HK-2 (cell line): Measurements from ENCODE around the gene TNFSF18.

Experiments
- DNase-seq: peaks from one replicate; pipeline ENCODE4 v3.0.0-alpha.2; 2018; ENCODE audit not compliant: unreplicated experiment

Gene TNFSF18

GRCh38 chr1:173039626-173040025, 11.1 kb downstream of the TNFSF18 start:
- DNase-seq = no peak

GRCh38 chr1:173038875-173039554, 11.7 kb downstream of the TNFSF18 start:
- no peak for DNase-seq

GRCh38 chr1:173024543-173024942, 26.2 kb downstream of the TNFSF18 start:
- DNase-seq = no peak

GRCh38 chr1:173023343-173023742, 27.4 kb downstream of the TNFSF18 start:
- no peak for DNase-seq

DNA sequence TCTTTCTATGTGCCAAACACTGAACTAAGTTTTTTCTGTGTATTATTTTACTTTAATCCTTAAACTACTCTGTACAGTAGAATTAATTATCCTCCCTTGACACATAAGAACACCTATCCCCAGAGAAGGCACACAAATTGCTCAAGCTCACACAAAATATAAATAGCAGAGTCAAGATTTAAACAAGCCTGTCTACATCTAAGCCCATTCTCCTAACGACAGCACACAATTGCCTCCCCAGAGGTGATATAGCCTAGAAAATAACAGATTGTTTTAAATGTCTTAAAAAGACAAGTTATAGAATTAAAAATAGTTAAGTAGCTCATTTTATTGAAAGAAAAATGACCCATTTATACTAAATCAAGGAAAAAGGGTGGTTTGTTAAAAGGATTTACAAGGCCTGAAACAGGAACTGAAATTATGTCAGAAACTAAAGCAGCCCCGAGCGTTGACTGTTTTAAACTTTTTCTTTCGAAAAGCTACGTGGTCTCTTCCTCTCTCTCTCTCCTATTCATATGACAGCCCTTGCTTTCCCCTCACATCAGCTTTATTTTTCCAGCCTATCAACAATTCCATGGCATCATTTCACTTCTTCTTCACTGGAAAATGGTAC, 30.5 kb downstream of the TNFSF18 start:
- DNase-seq = no peak

- no peak for DNase-seq
These were observed 32.9 kb downstream of the TNFSF18 start for GRCh38 chr1:173017792-173018191.

GRCh38 chr1:173016419-173016818, 34.3 kb downstream of the TNFSF18 start:
- DNase-seq = no peak

DNA sequence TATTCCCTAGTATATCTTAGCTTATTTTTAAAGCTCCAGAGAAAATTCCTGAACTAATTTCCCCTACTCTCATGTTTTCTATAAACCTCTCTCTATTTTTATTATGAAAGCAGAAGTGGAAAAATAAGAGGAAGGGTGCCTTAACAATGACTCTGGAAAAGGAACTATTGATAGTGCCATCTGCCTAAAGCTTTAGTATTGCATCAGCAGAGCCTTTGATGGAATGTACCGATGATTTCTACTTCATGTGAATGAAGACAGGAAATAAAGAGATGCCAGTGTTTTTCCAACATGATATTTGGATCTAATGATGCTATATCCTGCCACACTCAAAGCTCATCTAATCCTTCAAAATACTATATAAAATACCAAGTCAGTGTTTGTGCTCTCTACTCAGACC, 35.1 kb downstream of the TNFSF18 start:
- no peak for DNase-seq

- DNase-seq = no peak
These were observed 36.6 kb downstream of the TNFSF18 start for GRCh38 chr1:173014160-173014559.

GRCh38 chr1:173012126-173012525, 38.6 kb downstream of the TNFSF18 start:
- no peak for DNase-seq

DNA sequence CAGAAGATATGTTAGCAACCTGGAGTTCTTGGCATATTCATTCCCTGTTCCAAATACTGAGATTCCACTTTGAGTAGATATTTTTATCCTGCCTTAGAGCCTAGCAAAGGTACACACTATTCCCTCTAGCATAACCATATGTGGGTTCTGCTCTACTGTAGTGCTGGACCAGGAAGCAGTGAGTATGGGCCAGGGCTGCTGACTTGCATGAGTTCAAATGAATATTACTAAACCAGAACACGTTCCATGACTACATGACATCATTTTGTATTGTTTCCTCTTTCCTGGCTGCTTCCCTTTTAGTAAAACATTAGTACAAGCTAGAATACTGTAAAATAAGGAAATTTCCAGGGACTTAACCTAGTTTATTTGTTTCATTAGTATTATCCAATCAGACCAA, 41.1 kb downstream of the TNFSF18 start:
- DNase-seq = no peak

GRCh38 chr1:173005196-173005864, 45.4 kb downstream of the TNFSF18 start:
- no peak for DNase-seq

DNA sequence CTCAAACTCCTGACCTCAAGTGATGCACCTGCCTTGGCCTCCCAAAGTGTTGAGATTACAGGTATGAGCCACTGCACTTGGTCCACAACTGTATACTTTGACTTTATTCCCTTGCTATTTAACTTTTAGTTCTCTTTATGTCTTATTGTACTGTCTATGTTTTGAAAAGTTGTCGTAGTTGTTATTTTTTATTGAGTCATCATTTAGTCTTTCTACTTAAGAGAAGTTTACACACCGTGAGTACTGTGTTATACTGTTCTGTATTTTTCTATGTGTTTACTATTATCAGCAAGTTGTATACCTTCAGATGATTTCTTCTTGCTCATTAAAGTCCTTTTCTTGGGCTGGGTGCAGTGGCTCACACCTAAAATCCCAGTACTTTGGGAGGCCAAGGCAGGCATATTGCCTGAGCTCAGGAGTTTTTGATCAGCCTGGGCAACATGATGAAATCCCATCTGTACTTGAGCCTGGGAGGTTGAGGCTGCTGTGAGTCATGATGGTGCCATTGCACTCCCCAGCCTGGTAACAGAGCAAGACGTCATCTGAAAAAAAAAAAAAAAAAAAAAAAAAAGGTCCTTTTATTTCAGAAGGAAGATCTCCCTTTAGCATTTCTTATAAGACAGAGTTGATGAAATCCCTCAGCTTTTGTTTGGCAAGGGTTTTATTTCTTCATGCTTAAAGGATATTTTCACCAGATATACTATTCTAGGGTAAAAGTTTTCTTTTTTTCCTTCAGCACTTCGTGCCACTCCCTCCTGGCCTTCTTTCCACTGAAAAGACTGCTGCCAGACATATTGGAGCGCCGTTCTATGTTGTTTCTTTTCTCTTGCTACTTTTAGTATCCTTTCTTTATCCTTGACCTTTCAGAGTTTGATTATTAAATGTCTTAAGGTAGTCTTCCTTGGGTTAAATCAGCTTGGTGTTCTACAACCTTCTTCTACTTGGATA, 47.6 kb downstream of the TNFSF18 start:
- peak; percentile 28 for DNase-seq

DNA sequence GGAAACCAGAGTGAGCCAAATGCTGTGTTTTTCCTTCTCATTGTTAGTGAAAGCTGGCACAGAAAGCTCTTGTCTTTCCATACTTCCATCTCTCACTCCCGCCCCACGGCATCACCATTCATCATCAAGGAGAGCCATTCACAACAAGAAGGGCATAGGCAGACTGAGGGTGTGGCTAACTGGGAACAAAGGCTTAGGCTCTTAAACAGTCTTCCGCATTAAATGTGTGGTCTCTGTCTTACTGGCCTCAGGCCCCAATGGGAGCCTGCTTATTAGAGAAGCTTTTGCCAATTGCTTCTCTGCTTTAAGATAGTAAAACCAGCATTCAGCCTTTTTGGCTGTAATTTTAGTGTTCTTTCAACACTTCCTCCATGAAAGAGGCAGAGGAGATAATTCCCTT, 51.4 kb downstream of the TNFSF18 start:
- no peak for DNase-seq

GRCh38 chr1:172997941-172998361, 52.8 kb downstream of the TNFSF18 start:
- DNase-seq = no peak

DNA sequence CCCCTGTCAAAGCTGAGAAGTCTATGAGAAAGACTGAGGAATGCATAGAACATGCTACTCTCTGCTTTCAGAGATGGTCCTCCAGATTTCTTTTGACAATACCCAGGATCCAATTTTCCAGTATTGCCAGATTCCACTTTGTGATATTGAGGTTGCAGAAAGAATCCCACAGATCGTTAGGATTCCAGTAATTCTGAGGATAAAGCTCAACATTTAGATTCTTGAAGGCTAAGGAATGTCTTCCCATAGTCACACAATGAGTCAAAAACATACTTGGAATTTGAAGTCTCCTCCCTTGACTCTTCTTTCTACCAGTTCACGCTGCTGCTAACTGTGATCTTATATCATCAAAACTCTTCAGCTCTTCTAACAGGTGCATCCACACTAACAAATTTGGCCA, 57.1 kb downstream of the TNFSF18 start:
- no peak for DNase-seq

GRCh38 chr1:172991674-172992400, 58.9 kb downstream of the TNFSF18 start:
- DNase-seq = no peak

DNA sequence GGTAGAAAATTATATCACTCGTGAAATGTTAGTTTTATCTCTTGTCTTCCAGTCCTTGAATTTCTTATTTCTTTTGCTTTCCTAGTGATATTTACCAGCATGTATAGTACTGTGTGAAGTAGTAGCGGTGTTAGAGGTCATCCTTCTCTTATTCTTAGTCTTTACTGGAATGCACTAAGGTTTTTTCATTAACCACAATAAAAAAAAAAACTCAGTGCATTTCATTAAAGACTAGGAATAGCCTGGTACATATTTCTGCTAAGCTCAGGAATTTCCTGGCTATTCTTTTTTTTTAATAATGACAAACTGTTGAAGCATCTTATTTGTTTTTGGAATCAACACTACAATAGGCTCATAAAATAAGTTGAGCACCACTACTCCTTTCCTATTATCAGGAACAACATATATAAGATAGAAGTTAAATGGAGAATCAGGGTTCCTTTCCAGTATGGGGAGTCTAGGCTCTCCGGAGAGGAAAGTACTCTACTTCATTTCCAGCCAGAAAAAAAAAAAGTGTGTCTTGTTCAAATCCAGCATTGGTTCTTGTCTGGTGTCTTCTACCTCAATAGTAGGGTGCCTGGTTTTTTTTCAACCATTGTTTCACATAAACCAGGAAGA, 60.0 kb downstream of the TNFSF18 start:
- no peak for DNase-seq
